AG10803 (cell line): Measurements from ENCODE around the gene HOXD12.

Source experiments
- DNase-seq: peaks from one replicate; pipeline ENCODE4 v3.0.0; 2010; ENCODE audit warnings: low read depth
- H3K4me3 ChIP-seq: 2 replicates; pipeline ENCODE4 v1.5.1; 2011; ENCODE audit warnings: mild to moderate bottlenecking, low read length, control low read depth
- TF ChIP-seq, protein P1 (sequence below): conservative IDR thresholded peaks from 2 replicates; pipeline ENCODE4 v1.5.1; 2011; ENCODE audit warnings: mild to moderate bottlenecking, low read length, control low read depth, inconsistent platforms

The HOXD12 gene, protein sequence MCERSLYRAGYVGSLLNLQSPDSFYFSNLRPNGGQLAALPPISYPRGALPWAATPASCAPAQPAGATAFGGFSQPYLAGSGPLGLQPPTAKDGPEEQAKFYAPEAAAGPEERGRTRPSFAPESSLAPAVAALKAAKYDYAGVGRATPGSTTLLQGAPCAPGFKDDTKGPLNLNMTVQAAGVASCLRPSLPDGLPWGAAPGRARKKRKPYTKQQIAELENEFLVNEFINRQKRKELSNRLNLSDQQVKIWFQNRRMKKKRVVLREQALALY

GRCh38 chr2:176099728-176100546, at the start of gene HOXD12:
Gene HOXD12 (plus strand): TSS chr2:176099795. CDS start chr2:176099802, 7 bp downstream.
- H3K4me3 ChIP-seq = no peak within 1 kb of the TSS
- TF ChIP-seq, protein P1, sequence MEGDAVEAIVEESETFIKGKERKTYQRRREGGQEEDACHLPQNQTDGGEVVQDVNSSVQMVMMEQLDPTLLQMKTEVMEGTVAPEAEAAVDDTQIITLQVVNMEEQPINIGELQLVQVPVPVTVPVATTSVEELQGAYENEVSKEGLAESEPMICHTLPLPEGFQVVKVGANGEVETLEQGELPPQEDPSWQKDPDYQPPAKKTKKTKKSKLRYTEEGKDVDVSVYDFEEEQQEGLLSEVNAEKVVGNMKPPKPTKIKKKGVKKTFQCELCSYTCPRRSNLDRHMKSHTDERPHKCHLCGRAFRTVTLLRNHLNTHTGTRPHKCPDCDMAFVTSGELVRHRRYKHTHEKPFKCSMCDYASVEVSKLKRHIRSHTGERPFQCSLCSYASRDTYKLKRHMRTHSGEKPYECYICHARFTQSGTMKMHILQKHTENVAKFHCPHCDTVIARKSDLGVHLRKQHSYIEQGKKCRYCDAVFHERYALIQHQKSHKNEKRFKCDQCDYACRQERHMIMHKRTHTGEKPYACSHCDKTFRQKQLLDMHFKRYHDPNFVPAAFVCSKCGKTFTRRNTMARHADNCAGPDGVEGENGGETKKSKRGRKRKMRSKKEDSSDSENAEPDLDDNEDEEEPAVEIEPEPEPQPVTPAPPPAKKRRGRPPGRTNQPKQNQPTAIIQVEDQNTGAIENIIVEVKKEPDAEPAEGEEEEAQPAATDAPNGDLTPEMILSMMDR = no peak
- no peak for DNase-seq

DNA sequence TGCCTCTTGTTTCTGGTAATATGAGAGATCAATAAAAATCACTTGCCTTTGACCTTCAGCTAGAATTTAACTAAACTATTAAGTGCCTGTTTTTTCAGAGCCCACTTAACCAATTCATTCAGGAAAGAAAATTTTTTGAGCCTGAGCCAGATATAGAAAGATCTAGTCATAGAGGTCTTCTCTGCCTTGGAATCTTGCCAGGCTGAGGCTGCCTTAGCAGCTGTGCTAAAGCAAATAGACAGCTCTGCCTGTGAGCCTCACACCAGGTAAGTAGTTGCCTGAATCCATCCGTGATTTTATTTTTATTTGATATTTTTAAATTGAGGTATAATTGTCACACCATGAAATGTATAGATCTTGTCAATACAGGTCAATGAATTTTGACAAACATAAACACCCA, 43.2 kb upstream of the HOXD12 start:
- no peak for DNase-seq
- TF ChIP-seq, protein P1 = no peak
- no peak overlapping the region for H3K4me3 ChIP-seq

GRCh38 chr2:176063958-176064357, 35.6 kb upstream of the HOXD12 start:
- no peak overlapping the region for H3K4me3 ChIP-seq
- DNase-seq = no peak
- TF ChIP-seq, protein P1 = no peak

- no peak for DNase-seq
- H3K4me3 ChIP-seq = peak overlapping the region; percentile 43
- TF ChIP-seq, protein P1 = no peak
Measured at GRCh38 chr2:176066645-176067588, 32.7 kb upstream of the HOXD12 start.

- TF ChIP-seq, protein P1 = no peak
Measured at GRCh38 chr2:176067589-176068418, 31.8 kb upstream of the HOXD12 start.

DNA sequence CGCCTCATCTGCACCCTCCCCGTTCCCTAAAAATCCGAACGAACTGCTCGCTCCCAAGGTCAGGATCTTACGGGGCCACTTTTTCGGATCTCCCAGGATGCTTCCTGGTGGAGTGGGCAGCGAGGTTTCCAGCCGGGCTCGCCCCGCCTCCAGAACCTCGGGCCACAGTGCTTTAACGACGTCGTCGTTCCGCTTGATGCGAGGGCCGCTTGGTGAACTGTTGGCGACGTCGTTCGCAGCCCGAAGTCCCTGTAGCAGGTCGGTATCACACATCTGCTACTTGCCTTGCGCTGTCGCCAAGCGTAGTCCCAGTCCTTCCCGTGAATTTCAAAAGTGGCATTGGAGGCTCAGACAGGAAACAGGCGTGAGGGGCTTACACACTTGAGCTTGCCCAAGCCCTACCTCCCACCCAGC, 31.2 kb upstream of the HOXD12 start:
- no peak overlapping the region for H3K4me3 ChIP-seq
- TF ChIP-seq, protein P1 = no peak
- no peak for DNase-seq

More at GRCh38 chr2:176067589-176068418, 31.8 kb upstream of the HOXD12 start:
- no peak for DNase-seq
- peak overlapping the region; percentile 43 for H3K4me3 ChIP-seq
